Body of pancreas (tissue), 4 donors: ENCODE results near the gene RPL41.

Experiments used
- CTCF ChIP-seq, 7 experiments: fragments of 450-650 bp in 4 of 7; fragments of 200-600 bp in 3 of 7; sonication (generic) in 3 of 7; IDR thresholded peaks; one replicate each; pipeline ENCODE4 v1.5.1; 2016 to 2019; ENCODE audit warnings: antibody characterized with exemption in 7 of 7
- POLR2A ChIP-seq, 3 donors: fragments of 450-650 bp; IDR thresholded peaks; one replicate each; pipeline ENCODE4 v1.6.1; 2016; ENCODE audit warnings: antibody characterized with exemption in 3 of 3, mild to moderate bottlenecking in 2 of 3

- peak; percentile 92 to 97 (median 95) for TF ChIP-seq POLR2A (IDR thresholded peaks at IDR 0.05)
- TF ChIP-seq CTCF (IDR thresholded peaks at IDR 0.05), result peak in 6 of 7 experiments; percentile 9 to 66 (median 49)
Observed at GRCh38 chr12:56079723-56080555, 36.5 kb upstream of the RPL41 start, which contains the start of gene ERBB3.
